ENCODE data around the gene HEY2.
"Not testable (repeated sequence)": the region's sequence is repeated elsewhere in the genome, so short reads cannot be mapped to it uniquely, and the experiment has no call there.

Gene HEY2

DNA sequence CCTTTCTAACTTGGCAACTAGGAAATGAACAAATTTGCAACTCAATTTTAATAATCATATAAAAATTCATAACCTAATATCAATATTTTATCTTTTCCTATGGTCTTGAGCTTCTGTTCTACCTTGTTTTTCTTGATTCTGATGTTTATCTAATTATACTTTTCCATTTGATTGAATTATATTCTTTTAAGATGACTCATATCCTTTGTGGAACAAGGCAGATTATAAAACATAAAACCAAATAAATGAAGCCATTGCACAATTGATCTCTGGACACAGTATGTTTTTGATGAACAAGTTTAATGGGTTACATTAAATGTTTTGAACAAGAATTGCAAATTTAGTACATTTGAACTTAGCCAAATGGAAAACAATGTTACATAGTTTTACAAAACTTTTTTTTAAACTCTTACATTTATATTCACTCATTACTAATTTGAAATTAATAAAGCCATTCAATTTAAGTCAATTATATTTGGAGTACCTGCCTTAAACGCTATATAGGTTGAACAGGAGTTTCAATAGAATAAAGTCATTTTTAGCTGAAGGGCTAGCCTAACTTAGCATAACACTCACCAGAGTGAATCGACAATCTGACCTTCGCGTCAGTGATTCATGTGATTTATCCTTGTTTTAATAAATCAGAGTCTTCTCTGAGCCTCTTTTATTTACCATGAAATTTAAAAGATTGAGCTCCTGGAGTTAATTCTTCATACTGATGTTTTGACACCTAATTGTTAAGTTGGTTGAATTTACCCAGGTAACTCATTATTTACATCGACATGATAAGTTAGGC is 45.1 kb downstream of the HEY2 start:
- no peak for DNase-seq (ENCODE audit: low read depth in 4 of 4, low spot score in 1 of 4)

DNA sequence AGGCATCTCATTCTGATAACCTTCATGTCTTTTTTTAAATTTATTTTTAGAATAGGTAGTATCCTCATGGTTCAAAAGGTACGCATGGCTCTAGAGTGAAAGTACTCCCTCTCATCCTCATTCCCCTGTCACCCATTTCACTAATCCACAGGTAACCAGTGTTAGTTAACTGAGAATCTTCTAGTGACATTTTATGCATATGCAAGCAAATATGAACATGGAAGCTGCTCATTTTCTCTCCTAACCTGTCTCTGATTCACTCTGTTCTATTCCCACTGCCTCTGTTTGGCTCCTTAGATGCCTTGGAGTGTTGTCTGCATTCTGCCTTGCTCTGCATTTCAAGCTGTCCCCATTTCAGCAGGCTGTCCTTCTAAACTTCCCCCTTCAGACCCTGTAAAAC is 45.9 kb downstream of the HEY2 start:
- DNase-seq (ENCODE audit: low read depth in 4 of 4, low spot score in 1 of 4) = no peak

DNA sequence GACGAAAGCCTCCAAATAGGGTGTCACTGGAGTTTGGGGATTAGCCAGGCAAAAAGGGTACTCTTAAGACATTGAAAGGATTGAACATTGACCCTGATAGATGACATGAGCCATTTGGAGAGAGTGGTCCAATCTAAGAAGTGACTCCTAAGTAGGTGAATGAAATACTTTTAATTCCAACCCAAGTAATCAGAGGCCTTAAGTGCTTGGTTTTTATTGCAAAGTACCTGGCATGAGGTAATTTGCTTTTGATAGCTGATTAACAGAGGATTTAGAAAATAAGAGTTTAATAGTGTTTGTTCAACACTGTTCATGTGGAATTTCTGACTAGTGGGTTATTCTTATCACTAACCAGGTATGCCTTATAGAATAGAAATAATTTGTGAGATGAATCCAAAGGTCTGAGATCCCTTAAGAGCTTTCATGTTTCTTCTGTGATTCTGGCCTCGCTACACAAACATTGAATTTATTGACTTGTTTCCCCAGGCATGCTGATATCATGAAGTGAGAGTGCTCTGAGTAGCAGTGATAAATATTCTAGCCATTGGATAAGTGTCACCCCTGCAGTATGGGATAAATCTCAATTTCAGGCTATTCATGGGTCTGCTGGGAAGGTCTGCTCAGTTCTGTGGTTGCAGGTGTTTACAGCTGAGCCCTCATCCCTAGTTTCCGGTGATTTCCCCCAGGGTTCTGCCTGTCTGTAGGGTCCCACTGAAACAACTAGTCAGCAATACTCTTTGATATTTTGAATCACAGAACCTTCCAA is 47.9 kb downstream of the HEY2 start:
- no peak for DNase-seq (ENCODE audit: low read depth in 4 of 4, low spot score in 1 of 4)

GRCh38 chr6:125797886-125798444 is 48.5 kb downstream of the HEY2 start:
- no peak for DNase-seq (ENCODE audit: low read depth in 4 of 4, low spot score in 1 of 4)

GRCh38 chr6:125798734-125799508 is 49.5 kb downstream of the HEY2 start:
- DNase-seq (ENCODE audit: low read depth in 4 of 4, low spot score in 1 of 4) = no peak

DNA sequence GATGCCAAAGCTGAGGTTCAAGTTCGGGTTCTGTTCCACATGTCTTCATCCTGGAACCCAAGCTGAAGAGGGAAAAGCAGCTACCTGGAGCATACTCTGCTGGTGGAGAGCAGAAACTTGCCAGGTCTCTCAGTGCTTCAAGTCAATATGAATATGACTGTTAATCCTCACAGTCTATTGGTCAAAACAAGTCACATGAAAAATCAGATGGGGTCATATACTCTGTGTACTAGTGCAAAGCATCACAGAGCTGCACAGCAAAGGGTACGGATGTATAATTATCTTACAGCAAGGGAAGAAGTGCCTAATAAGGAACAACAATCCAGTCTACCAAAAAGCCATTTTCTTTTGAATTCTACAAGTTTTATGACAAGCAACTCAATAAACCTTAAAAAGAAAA is 53.0 kb downstream of the HEY2 start:
- DNase-seq (ENCODE audit: low read depth in 4 of 4, low spot score in 1 of 4) = no peak

GRCh38 chr6:125802943-125803377 is 53.5 kb downstream of the HEY2 start:
- no peak for DNase-seq (ENCODE audit: low read depth in 4 of 4, low spot score in 1 of 4)

DNA sequence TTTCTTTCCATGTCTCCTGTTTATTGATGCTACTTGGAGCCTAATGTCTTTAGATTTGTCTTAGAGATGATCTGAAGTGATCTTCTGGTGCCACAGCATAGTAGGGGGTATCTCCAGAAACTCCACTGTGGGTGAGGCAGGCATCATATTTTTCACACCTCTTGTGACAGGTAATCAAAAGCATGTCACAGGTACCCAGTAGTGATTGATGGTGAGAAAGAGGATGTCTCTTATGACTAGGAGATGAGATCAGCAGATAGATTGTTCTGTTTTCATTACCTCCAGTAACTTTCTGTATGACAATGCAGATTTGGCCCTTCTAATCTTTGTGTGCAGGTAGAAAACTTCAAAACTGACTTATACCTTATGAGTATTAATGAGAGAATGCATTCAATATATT is 54.8 kb downstream of the HEY2 start:
- no peak for DNase-seq (ENCODE audit: low read depth in 4 of 4, low spot score in 1 of 4)

DNA sequence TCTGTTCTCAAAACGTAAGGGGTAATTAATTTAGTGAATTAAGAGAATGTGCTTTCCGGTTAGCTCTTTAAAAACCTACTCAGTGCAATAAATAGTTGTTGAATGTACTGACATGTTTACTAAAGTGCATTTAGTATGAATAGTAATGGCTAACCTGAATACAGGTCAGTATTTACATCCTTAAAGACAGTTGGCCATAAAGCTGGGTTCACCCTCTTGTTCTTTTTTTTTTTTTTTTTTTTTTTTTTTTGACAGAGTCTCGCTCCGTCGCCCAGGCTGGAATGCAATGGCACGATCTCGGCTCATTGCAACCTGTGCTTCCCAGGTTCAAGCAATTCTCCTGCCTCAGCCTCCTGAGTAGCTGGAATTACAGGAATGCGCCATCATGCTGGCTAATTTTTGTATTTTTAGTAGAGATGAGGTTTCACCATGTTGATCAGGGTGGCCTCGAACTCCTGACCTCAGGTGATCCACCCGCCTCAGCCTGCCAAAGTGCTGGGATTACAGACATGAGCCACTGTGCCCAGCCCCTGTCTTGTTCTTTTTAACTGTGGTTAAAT is 55.5 kb downstream of the HEY2 start:
- not testable (repeated sequence) for DNase-seq (ENCODE audit: low read depth in 4 of 4, low spot score in 1 of 4)

GRCh38 chr6:125806813-125807212 is 57.4 kb downstream of the HEY2 start:
- no peak for DNase-seq (ENCODE audit: low read depth in 4 of 4, low spot score in 1 of 4)

GRCh38 chr6:125807293-125807692 is 57.9 kb downstream of the HEY2 start:
- DNase-seq (ENCODE audit: low read depth in 4 of 4, low spot score in 1 of 4) = no peak

DNA sequence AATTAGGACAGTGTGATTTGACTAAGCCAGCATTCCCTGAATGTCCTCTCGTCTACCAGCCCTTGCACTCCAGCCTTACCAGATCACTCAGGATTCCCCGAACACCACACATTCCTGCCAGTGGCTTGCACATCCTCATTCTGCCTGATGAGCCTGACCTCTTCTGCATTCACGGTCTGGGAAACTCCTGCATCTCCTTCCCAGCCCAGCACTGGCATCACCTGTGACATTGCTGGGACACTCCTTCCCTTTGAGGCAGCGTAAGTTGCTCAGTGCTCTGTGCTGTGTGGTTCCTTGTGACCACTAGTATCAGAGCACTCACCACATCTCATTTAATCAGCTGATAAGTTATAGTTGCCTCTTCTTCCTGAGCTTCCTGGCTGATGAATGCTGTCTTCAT is 58.6 kb downstream of the HEY2 start:
- DNase-seq (ENCODE audit: low read depth in 4 of 4, low spot score in 1 of 4) = no peak

- no peak for DNase-seq (ENCODE audit: low read depth in 4 of 4, low spot score in 1 of 4)
Measured at GRCh38 chr6:125808591-125808990, 59.2 kb downstream of the HEY2 start.

DNA sequence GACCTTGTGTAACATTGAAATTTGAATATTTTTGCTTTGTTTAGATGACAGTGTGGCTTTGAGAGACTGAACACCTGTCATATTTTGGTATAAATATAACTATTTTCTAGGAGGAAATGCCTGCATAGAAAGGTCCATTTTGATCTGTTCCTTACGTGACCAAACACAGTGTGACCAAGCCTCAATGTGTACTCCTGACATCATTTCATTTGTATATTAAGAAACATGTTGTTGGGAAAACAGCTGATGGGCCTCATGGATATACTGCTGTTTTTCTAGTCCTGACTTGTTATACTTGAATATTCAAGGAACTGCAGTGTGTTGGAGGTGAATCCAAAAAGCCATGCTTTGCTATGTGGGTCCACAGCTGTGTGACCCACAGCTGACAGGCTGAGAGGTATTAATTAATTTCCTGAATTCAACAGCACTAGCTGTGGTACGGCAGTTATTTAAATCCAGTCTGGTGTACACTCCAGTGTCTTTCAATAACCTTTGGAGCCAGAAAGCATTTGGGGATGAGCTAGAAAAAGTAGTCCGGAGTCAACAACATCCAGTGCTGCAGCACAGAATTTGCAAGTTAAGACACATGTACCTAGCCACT is 60.2 kb downstream of the HEY2 start:
- no peak for DNase-seq (ENCODE audit: low read depth in 4 of 4, low spot score in 1 of 4)

GRCh38 chr6:125810445-125810844 is 61.0 kb downstream of the HEY2 start:
- no peak for DNase-seq (ENCODE audit: low read depth in 4 of 4, low spot score in 1 of 4)

Data from stimulated activated CD4-positive, alpha-beta T cell treated with anti-CD3 and anti-CD28 coated beads, Interleukin-1b, Interleukin-23, amount 100 ng/mL, for 24 hours (primary cell).